22Rv1 (cell line): Measurements from ENCODE around the gene HSD11B1L.

ENCODE experiments used
- CTCF ChIP-seq: fragments of 450-650 bp; IDR thresholded peaks from 2 replicates; pipeline ENCODE4 v1.5.1; 2017; ENCODE audit warnings: mild to moderate bottlenecking
- ZFX ChIP-seq: fragments of 450-650 bp; IDR thresholded peaks from 2 replicates; pipeline ENCODE4 v1.6.1; 2017; ENCODE audit warnings: antibody characterized with exemption, borderline replicate concordance

DNA sequence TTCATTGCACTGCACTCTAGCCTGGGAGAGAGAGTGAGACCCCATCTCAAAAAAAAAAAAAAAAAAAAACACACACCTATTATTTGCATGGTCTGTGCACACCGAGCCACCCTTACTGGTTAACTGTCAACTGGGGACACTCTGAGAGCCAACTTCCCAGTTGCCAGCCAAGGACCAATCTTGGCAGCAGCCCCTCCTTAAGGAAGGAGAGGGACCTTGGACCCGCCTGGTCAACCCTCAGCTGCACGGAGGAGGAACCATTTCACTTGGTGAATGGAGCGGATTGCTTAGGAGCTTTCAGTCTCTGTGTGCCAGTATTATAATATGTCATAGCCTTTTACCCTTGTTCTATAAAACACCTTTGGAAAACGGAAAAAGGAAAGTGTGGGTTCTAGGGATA lies 25.4 kb upstream of the HSD11B1L start:
- TF ChIP-seq CTCF (no peak), ZFX (no peak)
